ENCODE data around the gene PITX1. TPM values are rescaled to one million over a fixed set of nuclear protein-coding genes. Genes with fewer than 3 reads are reported as not detected.
"Not testable (repeated sequence)": the region's sequence is repeated elsewhere in the genome, so short reads cannot be mapped to it uniquely, and the experiment has no call there.

Gene PITX1
- not detected for polyA plus RNA-seq (ENCODE audit: insufficient read length in 3 of 3)
- long read RNA-seq, donor 1: 0 reads
- long read RNA-seq, donor 2: 0 reads
- long read RNA-seq, donor 3: 0 reads
- long read RNA-seq, donor 4: 0 reads
- long read RNA-seq, donor 5: 0 reads
- long read RNA-seq, donor 6: 0 reads
- long read RNA-seq, donor 7: 0 reads
- long read RNA-seq, donor 8: 0 reads
- long read RNA-seq, donor 9: 0 reads
- long read RNA-seq, donor 10: 0 reads
- long read RNA-seq, donor 11: 0 reads
- long read RNA-seq, donor 12: 0 reads
- long read RNA-seq, donor 13: 0 reads
- long read RNA-seq, donor 14: 0 reads
- long read RNA-seq, donor 15: 0 reads
- long read RNA-seq, donor 16: 0 reads

DNA sequence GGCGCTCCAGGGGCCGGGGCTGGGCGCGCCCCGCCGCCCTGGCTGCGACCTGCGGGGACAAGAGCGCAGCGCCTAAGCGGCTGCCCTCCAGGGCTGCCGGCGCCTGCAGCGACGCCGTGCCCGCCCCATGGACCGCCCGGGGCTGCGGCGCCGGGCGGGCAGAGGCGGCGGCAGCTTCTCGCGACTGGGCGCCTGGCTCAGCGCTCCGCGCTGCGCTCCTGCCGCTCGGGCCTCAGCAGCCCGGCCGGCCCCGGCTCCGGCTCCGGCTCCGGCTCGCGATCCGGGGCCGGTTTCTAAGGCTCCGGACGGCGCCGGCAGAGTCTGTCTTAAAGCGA, at the start of gene PITX1:
Gene PITX1 (minus strand): TSS at position 328 of the 335 bp plus-strand sequence. CDS start 347 bp downstream, outside the sequence.
- DNase-seq (ENCODE audit: extremely low read depth in 1 of 11, low read depth in 9 of 11, low spot score in 4 of 11): no peak

DNA sequence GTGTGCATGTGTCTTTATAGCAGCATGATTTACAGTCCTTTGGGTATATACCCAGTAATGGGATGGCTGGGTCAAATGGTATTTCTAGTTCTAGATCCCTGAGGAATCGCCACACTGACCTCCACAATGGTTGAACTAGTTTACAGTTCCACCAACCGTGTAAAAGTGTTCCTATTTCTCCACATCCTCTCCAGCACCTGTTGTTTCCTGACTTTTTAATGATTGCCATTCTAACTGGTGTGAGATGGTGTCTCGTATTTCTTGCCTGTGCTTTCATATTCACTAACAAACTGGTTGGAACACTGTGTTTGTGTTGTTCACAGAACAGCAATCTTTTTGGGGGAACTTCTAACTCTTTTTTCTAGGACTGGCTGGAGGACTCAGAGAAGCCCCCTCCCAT, 49.3 kb upstream of the PITX1 start:
- DNase-seq (ENCODE audit: extremely low read depth in 1 of 11, low read depth in 9 of 11, low spot score in 4 of 11): not testable (repeated sequence)

DNA sequence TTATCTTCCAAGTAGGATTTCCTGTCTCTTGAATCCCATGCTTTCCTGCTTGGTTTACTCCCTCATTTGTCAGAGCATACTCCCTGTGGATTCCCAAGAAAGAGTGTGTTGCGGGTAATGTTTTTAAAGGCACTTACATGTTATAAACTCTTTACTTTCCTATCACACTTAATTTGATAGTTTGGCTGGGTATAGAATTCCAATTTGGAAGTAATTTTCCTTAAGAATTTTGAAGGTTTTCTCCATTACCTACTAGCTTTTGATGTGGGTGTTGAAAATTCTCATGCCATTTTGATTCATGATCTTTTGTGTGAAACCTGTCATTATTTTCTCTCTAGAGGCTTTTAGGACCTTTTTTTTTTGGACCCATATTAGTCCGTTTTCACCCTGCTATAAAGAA, 47.2 kb upstream of the PITX1 start:
- no peak for DNase-seq (ENCODE audit: extremely low read depth in 1 of 11, low read depth in 9 of 11, low spot score in 4 of 11)

DNA sequence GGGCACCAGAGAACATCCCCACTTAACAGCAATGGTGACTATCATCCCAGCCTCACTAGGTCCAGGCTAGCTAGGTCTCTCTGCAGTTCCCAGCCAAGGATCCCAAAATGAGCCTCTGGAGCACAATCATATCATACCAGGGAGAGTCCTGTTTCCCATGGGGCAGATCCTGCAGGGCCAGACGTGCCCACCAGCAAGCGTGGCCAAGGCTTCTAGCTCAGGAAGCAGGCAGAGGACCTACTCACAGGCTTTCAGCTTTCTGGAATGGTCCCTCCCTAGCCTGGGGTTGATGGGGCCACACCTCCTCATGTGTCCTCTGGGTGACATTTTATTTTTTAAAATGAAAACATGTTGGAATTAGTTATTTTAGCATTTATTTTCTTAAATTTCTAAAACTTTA, 45.7 kb upstream of the PITX1 start:
- DNase-seq (ENCODE audit: extremely low read depth in 1 of 11, low read depth in 9 of 11, low spot score in 4 of 11): no peak

DNA sequence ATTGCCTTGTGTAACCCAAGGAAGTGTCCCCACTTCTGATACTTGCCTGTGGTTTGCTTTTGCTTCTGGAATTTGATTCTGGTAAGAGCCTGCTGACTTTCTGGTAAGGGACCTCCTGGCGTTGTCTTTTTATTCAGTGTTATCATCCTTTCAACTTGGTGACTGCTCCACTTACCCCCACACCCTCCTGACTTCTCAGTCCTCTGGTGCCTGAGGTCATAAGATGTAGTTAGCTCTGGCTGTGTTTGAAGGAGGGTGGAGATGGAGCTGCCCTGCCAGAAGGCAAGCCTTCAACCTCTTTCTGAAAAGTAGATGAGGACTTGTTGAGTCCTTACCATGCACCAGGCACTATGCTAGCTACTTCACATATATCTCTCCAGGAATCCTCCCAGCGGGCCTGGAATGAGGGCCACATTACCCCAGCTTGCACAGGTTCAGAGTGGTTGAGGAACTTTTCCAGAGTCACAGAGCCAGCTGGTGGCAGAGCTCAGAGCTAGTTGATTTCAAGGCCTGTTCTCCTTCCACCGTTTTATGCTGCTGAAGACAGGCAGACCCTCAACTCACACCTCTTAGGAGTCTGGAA, 45.2 kb upstream of the PITX1 start:
- DNase-seq (ENCODE audit: extremely low read depth in 1 of 11, low read depth in 9 of 11, low spot score in 4 of 11): no peak

DNA sequence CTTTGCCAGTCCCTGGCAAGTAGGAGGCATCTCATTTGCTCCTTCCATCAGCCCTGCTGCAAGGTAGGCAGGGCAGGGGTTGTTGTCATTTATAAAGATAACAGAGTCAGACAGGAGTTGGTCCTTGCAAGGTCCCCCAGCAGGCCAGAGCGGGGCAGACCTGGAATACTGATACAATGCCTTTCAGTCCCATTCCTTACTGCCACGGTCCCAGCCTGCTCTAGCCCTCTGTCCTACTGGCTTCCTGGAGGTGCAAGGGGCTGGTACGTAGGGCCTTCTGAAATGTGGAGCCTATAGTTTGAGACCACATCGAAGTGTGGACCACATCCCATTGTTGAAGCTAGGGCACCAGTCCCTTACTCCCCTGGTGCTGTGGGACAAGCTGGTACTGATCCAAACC, 42.8 kb upstream of the PITX1 start:
- no peak for DNase-seq (ENCODE audit: extremely low read depth in 1 of 11, low read depth in 9 of 11, low spot score in 4 of 11)

DNA sequence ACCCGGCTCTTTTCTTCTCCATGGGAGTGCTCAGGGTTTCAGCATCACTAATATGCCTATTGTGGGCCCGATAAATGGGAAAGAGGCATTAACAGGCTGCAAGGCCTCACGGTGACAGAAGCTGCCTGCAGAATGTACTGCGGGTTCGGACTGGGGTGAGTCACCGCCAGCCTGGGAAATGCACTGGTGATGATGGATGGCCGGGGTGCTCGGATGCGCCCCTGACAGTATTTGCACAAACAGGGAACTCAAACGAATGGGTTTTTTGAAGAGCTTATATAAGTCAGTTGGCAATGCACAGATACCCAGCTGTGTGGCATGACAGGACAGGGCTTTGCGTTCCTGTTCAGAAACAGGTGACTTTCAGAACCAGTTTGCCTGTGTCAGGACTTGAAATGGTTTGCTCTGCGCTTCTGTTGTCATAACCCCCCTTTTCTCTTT, 42.0 kb upstream of the PITX1 start:
- no peak for DNase-seq (ENCODE audit: extremely low read depth in 1 of 11, low read depth in 9 of 11, low spot score in 4 of 11)

DNA sequence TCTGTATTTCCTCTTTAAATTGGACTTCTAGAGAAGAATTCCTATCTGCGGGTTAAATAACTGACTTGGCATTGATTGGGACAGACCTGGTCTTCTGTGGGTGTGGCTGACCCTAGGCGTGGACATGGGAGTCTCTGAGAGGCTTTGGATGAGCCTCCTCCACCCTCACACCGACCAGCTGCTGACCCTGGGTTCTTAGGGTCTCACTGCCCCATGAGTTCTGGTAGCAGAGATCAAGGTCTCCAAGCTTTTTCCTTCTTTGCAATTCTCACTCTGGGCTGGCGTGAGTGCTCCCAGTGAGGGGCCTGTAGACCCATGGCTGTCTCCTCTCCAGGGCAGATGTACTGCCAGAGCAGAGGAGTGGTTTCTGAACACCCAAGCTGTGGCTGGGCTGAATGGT, 41.6 kb upstream of the PITX1 start:
- no peak for DNase-seq (ENCODE audit: extremely low read depth in 1 of 11, low read depth in 9 of 11, low spot score in 4 of 11)

DNA sequence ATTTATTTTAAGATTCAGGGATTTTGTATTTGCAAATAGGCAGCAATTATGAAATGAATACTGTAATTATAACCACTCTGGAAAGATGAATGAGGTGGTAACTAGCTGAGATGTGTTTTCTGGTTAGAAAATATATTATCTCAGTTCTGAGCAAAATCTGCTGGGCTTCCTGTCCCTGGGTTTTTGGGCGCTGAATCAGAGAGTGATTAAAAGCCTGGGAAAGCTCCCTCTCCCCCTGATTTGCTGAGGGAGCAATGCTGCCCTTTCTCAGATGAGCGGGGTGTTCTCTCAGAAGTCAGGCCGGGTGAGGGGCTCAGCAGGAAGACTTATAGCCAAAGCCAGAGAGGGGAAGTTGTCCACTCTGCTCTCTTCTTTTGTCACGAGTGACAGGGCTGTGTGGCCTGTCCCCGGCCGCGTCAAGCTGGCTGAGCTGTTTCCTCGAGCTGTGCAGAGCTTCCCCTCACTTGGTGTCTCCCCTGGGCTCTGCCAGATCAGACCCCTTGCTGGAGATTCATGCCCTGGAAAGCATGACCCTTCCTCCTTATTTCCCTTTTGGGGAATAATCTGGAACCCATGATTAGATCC, 39.8 kb upstream of the PITX1 start:
- no peak for DNase-seq (ENCODE audit: extremely low read depth in 1 of 11, low read depth in 9 of 11, low spot score in 4 of 11)

DNA sequence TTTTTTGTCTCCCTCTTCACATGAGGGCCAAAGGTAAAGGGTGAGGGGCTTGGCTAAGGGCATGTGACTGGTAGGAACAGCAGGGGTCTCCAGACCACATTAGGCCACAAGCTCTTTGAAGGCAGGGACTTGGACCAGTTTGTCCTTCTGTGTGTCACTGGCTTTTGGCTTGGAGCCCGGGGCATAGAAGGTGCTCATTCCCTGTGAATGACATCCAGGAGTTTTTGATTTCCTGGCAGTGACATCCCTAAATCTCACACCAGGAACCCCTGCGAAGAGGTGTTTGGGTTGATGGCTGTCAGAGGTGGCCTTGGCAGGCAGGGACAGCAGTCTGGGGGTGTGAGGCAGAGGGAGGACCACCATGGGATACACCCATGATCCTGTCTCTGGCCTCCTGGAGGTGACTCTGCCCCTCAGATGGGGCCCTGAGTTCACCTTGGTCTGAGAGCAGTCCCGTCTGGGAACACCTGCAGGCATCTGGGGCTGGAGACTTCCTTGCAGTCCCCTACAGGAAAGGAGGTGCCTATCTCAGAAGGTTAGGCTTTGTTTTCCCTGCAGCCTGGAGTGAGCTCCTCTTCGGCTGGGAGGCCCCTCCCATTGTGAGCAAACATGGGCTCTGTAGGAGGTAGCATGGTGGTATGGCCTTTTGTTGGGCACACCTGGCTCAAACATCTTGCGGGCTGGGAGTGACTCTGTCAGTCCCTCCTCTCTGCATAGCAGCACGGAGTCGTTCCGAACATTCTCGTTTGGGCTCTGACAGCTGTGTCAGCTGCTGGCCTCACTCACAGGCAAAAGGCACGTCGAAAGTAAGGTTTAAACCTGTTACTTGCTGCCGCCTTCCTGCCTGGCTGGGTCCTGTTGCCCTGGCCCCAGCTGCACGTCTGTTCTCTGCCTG, 38.6 kb upstream of the PITX1 start:
- DNase-seq (ENCODE audit: extremely low read depth in 1 of 11, low read depth in 9 of 11, low spot score in 4 of 11): no peak

DNA sequence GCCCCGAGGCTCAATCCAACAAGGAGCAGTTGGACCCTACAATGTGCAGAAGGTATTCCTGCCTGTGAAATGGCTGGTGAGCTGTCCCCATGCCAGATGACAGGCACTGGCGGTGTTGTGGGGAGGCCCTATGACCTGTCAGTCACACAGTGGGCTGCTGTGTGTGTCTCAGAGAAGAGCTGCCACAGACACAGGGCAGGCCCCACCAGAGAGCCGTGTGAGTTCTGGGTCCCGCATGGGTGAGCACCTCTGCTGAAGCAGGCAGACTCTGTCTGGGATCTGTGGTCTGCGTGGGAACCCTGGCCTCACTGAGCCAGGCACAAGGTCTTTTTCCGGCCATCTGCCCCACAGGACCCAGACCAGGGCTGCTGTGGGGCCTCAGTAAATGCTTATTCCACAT, 37.3 kb upstream of the PITX1 start:
- no peak for DNase-seq (ENCODE audit: extremely low read depth in 1 of 11, low read depth in 9 of 11, low spot score in 4 of 11)

DNA sequence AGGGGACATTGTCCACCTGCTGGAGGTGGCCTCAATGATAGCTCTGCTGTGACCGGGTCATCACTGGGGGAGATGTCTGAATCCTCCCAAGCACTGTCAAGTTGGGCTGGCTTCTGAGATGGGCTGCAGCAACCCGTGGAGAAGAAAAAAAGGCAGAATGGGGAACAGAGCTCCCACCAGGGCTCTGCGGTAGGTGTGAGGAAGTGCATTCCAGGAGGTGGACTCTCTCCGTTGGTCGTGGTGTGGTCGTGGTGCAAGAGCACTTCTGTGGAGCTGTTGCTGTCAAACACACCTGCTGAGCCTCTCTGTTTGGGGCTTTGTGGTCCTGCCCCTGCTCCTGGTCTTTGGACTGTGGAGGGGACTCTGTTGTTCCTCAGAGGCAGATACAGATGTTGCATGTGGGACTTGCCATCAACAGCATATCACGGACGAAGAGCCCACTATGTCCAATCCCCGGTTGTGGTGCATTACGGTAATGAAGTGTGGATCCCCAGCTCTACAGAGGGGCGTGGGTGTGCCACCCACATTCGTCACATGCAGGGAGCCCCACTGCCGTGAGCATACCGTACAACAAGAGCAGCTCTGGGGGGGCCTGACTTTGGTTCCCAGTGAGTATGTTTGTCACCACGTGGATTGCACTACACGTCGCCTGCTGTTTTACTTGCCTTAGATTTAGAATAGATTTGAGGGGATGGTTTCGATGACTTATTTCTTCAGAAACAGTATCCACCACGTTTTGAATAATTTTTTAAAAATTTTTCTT, 36.0 kb upstream of the PITX1 start:
- no peak for DNase-seq (ENCODE audit: extremely low read depth in 1 of 11, low read depth in 9 of 11, low spot score in 4 of 11)

DNA sequence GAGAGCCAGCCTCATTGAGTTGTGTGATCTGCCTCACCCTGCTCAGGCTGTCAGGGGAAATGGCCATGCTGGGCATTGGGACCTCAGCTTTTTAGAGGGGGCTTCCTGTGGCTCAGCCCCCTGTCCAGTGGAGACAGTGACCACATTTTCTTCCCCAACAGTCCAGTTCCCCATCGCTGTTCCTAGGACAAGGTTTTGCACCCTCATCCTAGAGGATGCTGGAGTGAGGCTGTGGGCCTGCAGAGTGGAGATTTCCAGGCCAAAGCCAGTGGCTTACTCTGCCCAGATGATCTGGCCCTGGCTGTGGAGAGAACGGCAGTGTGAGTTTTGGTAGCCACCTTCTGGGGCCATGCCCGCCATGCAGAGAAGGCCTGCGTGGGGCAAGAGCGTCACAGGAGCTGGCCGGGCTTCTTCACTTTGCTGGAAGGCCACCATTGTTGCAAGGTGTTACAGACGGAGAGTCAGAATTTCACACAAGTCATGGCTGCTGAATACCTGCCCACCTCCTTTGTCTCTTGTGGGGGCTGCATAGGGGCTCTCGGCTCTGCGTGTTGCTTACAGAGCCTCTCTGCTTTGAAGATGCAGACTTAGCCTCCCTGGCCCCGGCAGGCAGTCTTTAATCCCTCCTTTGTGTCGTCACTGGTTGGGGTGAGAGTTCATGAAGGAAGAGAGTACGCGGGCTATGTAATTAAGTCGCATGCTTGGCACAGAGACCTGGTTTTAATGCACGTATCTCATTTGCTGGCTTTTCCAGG, 35.2 kb upstream of the PITX1 start:
- DNase-seq (ENCODE audit: extremely low read depth in 1 of 11, low read depth in 9 of 11, low spot score in 4 of 11): no peak

DNA sequence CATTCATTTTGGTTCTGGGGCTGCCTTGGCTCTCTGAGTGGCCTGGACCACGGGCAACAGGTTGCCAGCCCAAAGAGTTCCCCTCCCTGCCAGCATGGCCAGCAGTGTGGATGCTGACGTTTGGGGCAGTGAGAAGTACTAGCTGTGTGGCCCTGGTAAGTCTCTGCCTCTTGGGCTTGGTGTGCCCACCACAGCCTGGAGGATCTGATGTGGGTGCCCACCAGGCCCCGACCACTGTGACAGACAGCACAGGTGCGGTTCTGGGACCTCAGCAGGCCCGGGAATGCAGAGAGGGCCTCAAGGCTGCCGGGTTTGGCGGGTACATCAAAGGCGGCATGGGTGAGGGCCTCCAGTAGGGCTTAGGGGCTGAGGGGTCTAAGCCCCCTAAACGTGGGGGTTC, 33.6 kb upstream of the PITX1 start:
- DNase-seq (ENCODE audit: extremely low read depth in 1 of 11, low read depth in 9 of 11, low spot score in 4 of 11): no peak

DNA sequence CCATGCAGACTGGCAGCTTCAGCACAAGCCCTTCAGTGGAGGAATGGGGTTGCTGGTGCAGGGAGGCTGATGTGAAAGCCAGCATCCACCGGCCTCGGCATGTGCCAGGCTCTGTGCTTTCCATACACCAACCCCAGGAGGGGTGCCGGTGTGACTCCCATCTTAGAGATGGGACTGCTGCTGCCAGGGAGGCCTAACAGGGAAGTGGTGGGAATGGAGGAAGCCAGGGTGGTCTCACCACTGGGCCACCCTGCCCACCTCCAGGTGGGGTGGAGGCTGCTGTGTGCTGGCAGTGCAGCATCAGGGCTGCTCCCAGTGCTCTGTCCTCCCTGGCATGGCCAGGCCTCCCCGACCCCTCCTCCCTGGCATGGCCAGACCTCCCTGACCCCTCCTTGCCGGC, 32.8 kb upstream of the PITX1 start:
- DNase-seq (ENCODE audit: extremely low read depth in 1 of 11, low read depth in 9 of 11, low spot score in 4 of 11): no peak

DNA sequence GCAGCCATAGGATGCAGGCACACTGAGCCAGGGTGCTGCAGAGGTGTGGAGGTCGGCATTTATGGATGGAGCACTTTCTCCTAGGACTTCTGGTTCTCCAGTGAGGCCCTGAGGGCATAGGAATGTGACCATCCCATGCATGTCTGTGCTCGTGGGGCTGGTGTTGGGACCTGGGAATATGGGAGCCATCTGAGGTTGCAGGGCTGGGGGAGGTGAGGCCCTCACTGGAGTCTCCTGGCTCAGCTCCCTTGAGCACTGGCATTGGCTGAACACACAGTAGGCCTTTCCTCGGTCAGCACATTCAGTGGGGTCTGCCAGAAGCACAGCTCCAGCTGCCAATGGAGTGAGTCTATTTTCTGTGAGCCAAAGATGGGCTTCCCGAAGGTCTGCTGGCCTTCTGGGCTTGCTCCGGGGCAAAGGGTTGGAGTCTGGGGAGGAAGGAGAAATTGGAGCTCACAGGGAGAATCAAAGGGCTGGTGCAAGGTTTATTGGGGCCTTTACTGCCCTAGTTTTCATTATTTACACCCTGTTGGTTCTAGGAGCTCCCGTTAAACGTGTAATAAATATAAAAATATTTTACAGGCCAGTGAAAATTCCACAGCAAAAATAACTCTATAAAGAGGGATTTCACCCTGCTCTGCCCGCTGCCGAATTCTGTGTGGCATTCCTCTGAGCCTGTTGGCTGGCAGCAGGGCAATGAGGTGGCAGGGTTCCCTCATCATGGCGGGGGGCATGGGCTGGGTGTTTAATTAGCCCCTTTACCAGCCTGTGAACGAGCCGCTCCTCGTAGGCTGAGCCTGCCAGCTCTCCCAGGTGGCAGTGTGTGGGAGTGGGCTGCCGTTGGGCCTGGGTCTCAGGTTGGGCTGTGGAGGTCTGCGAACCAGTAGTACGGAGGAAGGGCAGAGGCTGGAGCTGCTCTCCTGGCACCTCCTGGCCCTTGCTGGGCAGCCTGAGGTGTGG, 31.6 kb upstream of the PITX1 start:
- DNase-seq (ENCODE audit: extremely low read depth in 1 of 11, low read depth in 9 of 11, low spot score in 4 of 11): no peak

DNA sequence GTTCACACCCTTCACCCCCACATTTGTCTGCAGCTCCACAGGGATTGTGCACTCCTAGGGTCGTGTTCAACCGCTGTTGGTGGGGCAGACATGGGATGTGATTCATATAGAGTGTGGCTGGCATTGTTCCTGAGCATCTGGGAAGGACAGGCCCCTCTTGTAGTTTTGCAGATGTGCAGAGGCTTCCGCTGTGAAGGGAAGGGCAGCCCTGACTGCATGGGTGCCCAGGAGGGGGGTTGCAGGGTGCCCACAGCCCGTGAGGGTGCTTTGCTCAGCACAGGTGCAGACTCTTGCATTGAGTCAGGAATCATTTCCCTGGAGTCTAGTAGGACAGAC, 30.2 kb upstream of the PITX1 start:
- DNase-seq (ENCODE audit: extremely low read depth in 1 of 11, low read depth in 9 of 11, low spot score in 4 of 11): no peak
